Measurements from ENCODE around the gene SAMD11.

DNA sequence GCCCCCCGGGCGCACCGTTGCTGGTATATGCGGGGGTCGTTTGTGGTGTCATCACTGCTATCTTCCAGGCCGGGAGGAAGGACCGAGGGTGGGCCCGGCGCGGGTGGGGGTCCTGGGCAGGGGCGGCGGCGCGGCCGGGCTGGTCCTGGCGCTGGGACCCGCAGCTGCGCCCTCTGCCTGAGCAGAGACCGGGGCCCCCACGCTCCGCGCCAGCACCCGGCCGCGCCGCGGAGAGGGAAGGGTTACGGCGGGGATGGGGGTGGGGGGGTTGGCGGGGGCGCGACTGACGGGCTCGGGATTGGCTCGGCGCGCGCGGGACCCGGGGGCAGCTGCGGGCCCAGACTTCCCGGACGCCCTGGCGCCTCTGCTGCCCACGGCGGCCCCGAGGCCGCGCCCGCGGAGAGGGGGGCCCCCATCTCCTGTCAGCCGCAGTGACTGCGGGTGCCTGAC, 13.8 kb upstream of the SAMD11 start:
- no peak for TF ChIP-seq ZNF274 (IDR thresholded peaks at IDR 0.05; ENCODE audit: low read depth, low read length)
- TF ChIP-seq YY1 (IDR thresholded peaks at IDR 0.05; ENCODE audit: insufficient read depth, insufficient read length), result no peak
- TF ChIP-seq SUZ12 (IDR thresholded peaks at IDR 0.05; ENCODE audit: extremely low read depth, insufficient read depth, insufficient read length), result no peak
